ENCODE results near the gene ARL15. TPM values are rescaled to one million over a fixed set of nuclear protein-coding genes. Genes with fewer than 3 reads are reported as not detected.

Gene ARL15
- total and polyA plus RNA-seq, 2 of the 8 experiments (the other 6 are each of a cell fraction or from before 2014, with no cell fraction given): 9.9 to 21.2 TPM

DNA sequence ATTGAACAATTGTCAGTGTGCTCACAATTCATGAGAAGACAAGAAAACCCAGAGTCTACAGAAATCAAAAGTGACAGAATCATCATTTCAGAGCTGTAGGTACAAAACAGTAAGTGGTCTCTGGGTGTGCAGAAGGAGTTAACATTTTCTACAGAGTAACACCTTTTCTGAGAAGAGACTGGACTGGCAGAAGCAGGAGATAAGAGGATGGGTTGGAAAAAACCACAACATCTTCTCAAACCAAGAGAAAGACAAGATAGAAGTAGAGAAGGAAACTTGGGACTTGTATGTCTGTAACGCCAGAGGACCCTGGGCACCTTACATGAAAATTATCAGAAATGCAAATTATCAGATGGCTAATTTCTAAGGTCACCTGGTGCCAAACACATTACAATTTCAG, 82.6 kb downstream of the ARL15 start (continued):
- TF ChIP-seq, protein P1, sequence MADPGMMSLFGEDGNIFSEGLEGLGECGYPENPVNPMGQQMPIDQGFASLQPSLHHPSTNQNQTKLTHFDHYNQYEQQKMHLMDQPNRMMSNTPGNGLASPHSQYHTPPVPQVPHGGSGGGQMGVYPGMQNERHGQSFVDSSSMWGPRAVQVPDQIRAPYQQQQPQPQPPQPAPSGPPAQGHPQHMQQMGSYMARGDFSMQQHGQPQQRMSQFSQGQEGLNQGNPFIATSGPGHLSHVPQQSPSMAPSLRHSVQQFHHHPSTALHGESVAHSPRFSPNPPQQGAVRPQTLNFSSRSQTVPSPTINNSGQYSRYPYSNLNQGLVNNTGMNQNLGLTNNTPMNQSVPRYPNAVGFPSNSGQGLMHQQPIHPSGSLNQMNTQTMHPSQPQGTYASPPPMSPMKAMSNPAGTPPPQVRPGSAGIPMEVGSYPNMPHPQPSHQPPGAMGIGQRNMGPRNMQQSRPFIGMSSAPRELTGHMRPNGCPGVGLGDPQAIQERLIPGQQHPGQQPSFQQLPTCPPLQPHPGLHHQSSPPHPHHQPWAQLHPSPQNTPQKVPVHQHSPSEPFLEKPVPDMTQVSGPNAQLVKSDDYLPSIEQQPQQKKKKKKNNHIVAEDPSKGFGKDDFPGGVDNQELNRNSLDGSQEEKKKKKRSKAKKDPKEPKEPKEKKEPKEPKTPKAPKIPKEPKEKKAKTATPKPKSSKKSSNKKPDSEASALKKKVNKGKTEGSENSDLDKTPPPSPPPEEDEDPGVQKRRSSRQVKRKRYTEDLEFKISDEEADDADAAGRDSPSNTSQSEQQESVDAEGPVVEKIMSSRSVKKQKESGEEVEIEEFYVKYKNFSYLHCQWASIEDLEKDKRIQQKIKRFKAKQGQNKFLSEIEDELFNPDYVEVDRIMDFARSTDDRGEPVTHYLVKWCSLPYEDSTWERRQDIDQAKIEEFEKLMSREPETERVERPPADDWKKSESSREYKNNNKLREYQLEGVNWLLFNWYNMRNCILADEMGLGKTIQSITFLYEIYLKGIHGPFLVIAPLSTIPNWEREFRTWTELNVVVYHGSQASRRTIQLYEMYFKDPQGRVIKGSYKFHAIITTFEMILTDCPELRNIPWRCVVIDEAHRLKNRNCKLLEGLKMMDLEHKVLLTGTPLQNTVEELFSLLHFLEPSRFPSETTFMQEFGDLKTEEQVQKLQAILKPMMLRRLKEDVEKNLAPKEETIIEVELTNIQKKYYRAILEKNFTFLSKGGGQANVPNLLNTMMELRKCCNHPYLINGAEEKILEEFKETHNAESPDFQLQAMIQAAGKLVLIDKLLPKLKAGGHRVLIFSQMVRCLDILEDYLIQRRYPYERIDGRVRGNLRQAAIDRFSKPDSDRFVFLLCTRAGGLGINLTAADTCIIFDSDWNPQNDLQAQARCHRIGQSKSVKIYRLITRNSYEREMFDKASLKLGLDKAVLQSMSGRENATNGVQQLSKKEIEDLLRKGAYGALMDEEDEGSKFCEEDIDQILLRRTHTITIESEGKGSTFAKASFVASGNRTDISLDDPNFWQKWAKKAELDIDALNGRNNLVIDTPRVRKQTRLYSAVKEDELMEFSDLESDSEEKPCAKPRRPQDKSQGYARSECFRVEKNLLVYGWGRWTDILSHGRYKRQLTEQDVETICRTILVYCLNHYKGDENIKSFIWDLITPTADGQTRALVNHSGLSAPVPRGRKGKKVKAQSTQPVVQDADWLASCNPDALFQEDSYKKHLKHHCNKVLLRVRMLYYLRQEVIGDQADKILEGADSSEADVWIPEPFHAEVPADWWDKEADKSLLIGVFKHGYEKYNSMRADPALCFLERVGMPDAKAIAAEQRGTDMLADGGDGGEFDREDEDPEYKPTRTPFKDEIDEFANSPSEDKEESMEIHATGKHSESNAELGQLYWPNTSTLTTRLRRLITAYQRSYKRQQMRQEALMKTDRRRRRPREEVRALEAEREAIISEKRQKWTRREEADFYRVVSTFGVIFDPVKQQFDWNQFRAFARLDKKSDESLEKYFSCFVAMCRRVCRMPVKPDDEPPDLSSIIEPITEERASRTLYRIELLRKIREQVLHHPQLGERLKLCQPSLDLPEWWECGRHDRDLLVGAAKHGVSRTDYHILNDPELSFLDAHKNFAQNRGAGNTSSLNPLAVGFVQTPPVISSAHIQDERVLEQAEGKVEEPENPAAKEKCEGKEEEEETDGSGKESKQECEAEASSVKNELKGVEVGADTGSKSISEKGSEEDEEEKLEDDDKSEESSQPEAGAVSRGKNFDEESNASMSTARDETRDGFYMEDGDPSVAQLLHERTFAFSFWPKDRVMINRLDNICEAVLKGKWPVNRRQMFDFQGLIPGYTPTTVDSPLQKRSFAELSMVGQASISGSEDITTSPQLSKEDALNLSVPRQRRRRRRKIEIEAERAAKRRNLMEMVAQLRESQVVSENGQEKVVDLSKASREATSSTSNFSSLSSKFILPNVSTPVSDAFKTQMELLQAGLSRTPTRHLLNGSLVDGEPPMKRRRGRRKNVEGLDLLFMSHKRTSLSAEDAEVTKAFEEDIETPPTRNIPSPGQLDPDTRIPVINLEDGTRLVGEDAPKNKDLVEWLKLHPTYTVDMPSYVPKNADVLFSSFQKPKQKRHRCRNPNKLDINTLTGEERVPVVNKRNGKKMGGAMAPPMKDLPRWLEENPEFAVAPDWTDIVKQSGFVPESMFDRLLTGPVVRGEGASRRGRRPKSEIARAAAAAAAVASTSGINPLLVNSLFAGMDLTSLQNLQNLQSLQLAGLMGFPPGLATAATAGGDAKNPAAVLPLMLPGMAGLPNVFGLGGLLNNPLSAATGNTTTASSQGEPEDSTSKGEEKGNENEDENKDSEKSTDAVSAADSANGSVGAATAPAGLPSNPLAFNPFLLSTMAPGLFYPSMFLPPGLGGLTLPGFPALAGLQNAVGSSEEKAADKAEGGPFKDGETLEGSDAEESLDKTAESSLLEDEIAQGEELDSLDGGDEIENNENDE (IDR thresholded peaks at IDR 0.05; ENCODE audit: insufficient replicate concordance, low read length): no peak
- TF ChIP-seq, protein P2, sequence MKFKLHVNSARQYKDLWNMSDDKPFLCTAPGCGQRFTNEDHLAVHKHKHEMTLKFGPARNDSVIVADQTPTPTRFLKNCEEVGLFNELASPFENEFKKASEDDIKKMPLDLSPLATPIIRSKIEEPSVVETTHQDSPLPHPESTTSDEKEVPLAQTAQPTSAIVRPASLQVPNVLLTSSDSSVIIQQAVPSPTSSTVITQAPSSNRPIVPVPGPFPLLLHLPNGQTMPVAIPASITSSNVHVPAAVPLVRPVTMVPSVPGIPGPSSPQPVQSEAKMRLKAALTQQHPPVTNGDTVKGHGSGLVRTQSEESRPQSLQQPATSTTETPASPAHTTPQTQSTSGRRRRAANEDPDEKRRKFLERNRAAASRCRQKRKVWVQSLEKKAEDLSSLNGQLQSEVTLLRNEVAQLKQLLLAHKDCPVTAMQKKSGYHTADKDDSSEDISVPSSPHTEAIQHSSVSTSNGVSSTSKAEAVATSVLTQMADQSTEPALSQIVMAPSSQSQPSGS (IDR thresholded peaks at IDR 0.05; ENCODE audit: low read length): no peak
- TF ChIP-seq YY1 (IDR thresholded peaks at IDR 0.05; ENCODE audit: low read depth, low read length) (no peak), SP4 (IDR thresholded peaks at IDR 0.05; ENCODE audit: low read length) (no peak)

All from H1 (cell line).